K562 (cell line): ENCODE data around the gene TARBP2. TPM values are rescaled to one million over a fixed set of nuclear protein-coding genes. Genes with fewer than 3 reads are reported as not detected.

Experiments used
- ATAC-seq: fragments of 200-7000 bp; cut with Tn5 transposase; 3 replicates; pipeline ENCODE4 v1.9.1; 2020; ENCODE audit warnings: moderate library complexity
- BruUV-seq: library from RNA; stranded (reverse); fragments of 400-500 nt; replicated peaks from 2 replicates; lab custom pipeline; 2021; lab: Mats Ljungman, UMichigan
- CTCF ChIA-PET: fragments of 300-600 bp; formaldehyde crosslinking; extraction: SDS; loops from one replicate; lab custom pipeline; 2021; ENCODE audit warnings: low intra/inter-chr PET ratio; lab: Yijun Ruan, JAX
- POLR2A ChIA-PET: fragments of 300-600, 350-650 bp; sonication (Branson Sonifier 250); formaldehyde crosslinking; extraction: SDS; loops from one replicate; lab custom pipeline; 2021; ENCODE audit warnings: antibody characterized with exemption, inconsistent platforms; lab: Yijun Ruan, JAX
- DNase-seq, 4 experiments: peaks; one replicate each; pipeline versions ENCODE4 v3.0.0 to v3.0.0-alpha.2; 2011 to 2018; ENCODE audit warnings: low spot score in 3 of 4, mixed read lengths in 3 of 4; ENCODE audit errors: extremely low read depth in 1 of 4
- FAIRE-seq: peaks from 2 replicates; lab custom pipeline; 2011; peaks lifted over from hg19 to GRCh38; lab: Jason Lieb, UNC
- H2AFZ ChIP-seq: 2 replicates; pipeline ENCODE4 v1.6.0; 2011; ENCODE audit warnings: low read depth, low read length, control low read depth, inconsistent platforms
- H3K27ac ChIP-seq: fragments of 200-600 bp; 3 replicates; pipeline ENCODE4 v1.8.0; 2011; ENCODE audit warnings: low read depth, mild to moderate bottlenecking, control low read depth, inconsistent platforms, low read length, moderate library complexity, mixed read lengths; ENCODE audit errors: extremely low read depth
- H3K27me3 ChIP-seq, 2 experiments: fragments of 300-600 bp in 1 of 2; 2 replicates in 1 of 2; 3 replicates in 1 of 2; pipeline versions ENCODE4 v1.6.0 to v1.8.0; 2011; ENCODE audit warnings: inconsistent platforms in 2 of 2, low read length in 2 of 2, mild to moderate bottlenecking in 1 of 2, mixed read lengths in 1 of 2, moderate library complexity in 1 of 2; ENCODE audit not compliant: control insufficient read depth in 2 of 2, insufficient read depth in 2 of 2
- H3K36me3 ChIP-seq: fragments of 300-600 bp; 3 replicates; pipeline ENCODE4 v1.8.0; 2011; ENCODE audit warnings: mild to moderate bottlenecking, low read length, inconsistent platforms; ENCODE audit not compliant: control insufficient read depth, insufficient read depth
- H3K4me1 ChIP-seq, 2 experiments: fragments of 200-600 bp in 1 of 2; replicated peaks in 1 of 2; 2 replicates in 1 of 2; 3 replicates in 1 of 2; pipeline versions ENCODE4 v1.5.1 to v1.8.0; 2011; ENCODE audit warnings: inconsistent platforms in 2 of 2, low read length in 2 of 2, mild to moderate bottlenecking in 1 of 2, mixed read lengths in 1 of 2, moderate library complexity in 1 of 2; ENCODE audit not compliant: control insufficient read depth in 2 of 2, insufficient read depth in 2 of 2
- H3K4me2 ChIP-seq: 2 replicates; pipeline ENCODE4 v1.6.1; 2011; ENCODE audit warnings: low read length, control low read depth, inconsistent platforms, mixed read lengths; ENCODE audit not compliant: insufficient read depth
- H3K4me3 ChIP-seq: fragments of 200-600 bp; sonication (generic), shearing (Covaris generic); 2 replicates; pipeline ENCODE4 v1.5.1; 2016; ENCODE audit warnings: control low read depth, inconsistent platforms
- H3K79me2 ChIP-seq: fragments of 200-600 bp; 3 replicates; pipeline ENCODE4 v1.8.0; 2011; ENCODE audit warnings: low read length, inconsistent platforms; ENCODE audit not compliant: control insufficient read depth, insufficient read depth
- H3K9ac ChIP-seq, 2 experiments: 2 replicates each; pipeline versions ENCODE4 v1.6.0 to v1.6.1; 2011; ENCODE audit warnings: low read depth in 2 of 2, low read length in 2 of 2, control low read depth in 1 of 2, inconsistent platforms in 1 of 2, mild to moderate bottlenecking in 1 of 2, mixed read lengths in 1 of 2; ENCODE audit not compliant: insufficient read depth in 1 of 2
- H3K9me1 ChIP-seq: one replicate; pipeline ENCODE4 v1.6.0; 2011; ENCODE audit warnings: inconsistent platforms, mild to moderate bottlenecking, low read length, moderate library complexity; ENCODE audit not compliant: control insufficient read depth, insufficient read depth
- H3K9me3 ChIP-seq: replicated peaks from 2 replicates; pipeline ENCODE4 v1.5.1; 2011; ENCODE audit warnings: low read depth, low read length, inconsistent platforms; ENCODE audit not compliant: control insufficient read depth, insufficient read depth
- H4K20me1 ChIP-seq: replicated peaks from 2 replicates; pipeline ENCODE4 v1.6.1; 2011; ENCODE audit warnings: low read length, inconsistent platforms, mixed read lengths; ENCODE audit not compliant: control insufficient read depth, insufficient read depth
- ILF3 ChIP-seq: fragments of 450-650 bp; IDR thresholded peaks from 2 replicates; pipeline ENCODE4 v1.6.1; 2018; ENCODE audit warnings: antibody characterized with exemption, mild to moderate bottlenecking, moderate library complexity, borderline replicate concordance
- MAZ ChIP-seq, 2 experiments: fragments of 450-650 bp in 1 of 2; sonication (generic) in 1 of 2; formaldehyde crosslinking; IDR thresholded peaks in 1 of 2; conservative IDR thresholded peaks in 1 of 2; 2 replicates each; pipeline versions ENCODE4 v1.4.0 to v1.5.0; 2020; ENCODE audit warnings: mild to moderate bottlenecking in 1 of 2, missing genetic modification reagents in 1 of 2
- WGBS: fragments of 100-300 bp; shearing (Covaris generic); methylation state at CpG from one replicate; pipeline ENCODE4 v1.1.6; 2016; ENCODE audit warnings: low coverage, mixed read lengths; ENCODE audit not compliant: insufficient coverage; ENCODE audit errors: missing lambda C conversion rate; 5-methylcytosine and 5-hydroxymethylcytosine counted together
- in situ Hi-C: fragments of 300-500 bp; cut with MboI; formaldehyde crosslinking; loops from 4 replicates; pipeline ENCODE4 v1.15.0; 2018; ENCODE audit warnings: inconsistent platforms, mixed read lengths
- intact Hi-C: fragments of 100-400 bp; cut with micrococcal nuclease; formaldehyde crosslinking; loops from 2 replicates; pipeline ENCODE4 v1.14.2; 2022
- polyA plus RNA-seq, 8 experiments: library from polyadenylated mRNA; depleted of rRNA in 4 of 8; stranded (reverse) in 5 of 8; unstranded in 3 of 8; fragments of >200 nt; fragmentation: Nextera tagmentation in 2 of 8; fragmentation: Illumina TruSeq in 1 of 8; extraction: Ambion mirVana in 2 of 8; extraction: Trizol in 1 of 8; gene quantifications; 2 replicates each; pipeline versions ENCODE4 v1.2.1 to v1.2.3, GENCODE V29; 2011 to 2014; ENCODE audit warnings: inconsistent platforms in 1 of 8, missing spikeins in 1 of 8
- total RNA-seq, 7 experiments: library from RNA; depleted of rRNA in 6 of 7; stranded (reverse); fragments of >200 nt in 6 of 7; fragmentation: Illumina TruSeq in 2 of 7; extraction: Trizol in 2 of 7; gene quantifications; 2 replicates each; pipeline versions ENCODE4 v1.2.1 to v1.2.3, GENCODE V29; 2011 to 2021; ENCODE audit warnings: low replicate concordance in 1 of 7
- TF ChIP-seq, protein P1 (sequence below): fragments of 450-650 bp; IDR thresholded peaks from 2 replicates; pipeline ENCODE4 v1.6.1; 2018; ENCODE audit not compliant: partially characterized antibody

Gene TARBP2
- total and polyA plus RNA-seq, 9 of the 15 experiments (the other 6 are each of a cell fraction or from before 2014, with no cell fraction given): 5.6 to 69.0 (median 44.6) TPM

DNA sequence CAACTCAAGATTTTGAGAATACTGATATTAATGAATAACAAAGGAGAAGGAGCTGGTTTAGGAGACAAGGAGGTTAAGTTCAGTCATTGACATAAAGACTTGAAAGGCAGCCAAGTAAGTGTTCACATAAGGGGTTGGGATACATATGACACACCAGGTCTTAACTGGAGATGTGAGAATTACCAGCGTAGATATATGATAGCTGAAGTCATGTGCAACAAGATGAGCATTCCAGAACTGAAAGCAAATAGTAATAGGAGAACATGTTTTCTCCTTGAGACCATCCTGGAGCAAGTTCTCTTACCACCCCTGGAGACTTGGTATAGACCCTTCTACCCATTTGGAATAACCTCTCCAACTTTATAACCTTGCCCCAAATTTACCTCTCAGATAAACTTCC, 49.5 kb downstream of the TARBP2 start:
- TF ChIP-seq ILF3 (no peak), MAZ (CRISPR knock-in tag; conservative IDR thresholded peaks at IDR 0.05 in 1 of 2, IDR thresholded peaks at IDR 0.05 in 1 of 2) (no peak)
- TF ChIP-seq, protein P1, sequence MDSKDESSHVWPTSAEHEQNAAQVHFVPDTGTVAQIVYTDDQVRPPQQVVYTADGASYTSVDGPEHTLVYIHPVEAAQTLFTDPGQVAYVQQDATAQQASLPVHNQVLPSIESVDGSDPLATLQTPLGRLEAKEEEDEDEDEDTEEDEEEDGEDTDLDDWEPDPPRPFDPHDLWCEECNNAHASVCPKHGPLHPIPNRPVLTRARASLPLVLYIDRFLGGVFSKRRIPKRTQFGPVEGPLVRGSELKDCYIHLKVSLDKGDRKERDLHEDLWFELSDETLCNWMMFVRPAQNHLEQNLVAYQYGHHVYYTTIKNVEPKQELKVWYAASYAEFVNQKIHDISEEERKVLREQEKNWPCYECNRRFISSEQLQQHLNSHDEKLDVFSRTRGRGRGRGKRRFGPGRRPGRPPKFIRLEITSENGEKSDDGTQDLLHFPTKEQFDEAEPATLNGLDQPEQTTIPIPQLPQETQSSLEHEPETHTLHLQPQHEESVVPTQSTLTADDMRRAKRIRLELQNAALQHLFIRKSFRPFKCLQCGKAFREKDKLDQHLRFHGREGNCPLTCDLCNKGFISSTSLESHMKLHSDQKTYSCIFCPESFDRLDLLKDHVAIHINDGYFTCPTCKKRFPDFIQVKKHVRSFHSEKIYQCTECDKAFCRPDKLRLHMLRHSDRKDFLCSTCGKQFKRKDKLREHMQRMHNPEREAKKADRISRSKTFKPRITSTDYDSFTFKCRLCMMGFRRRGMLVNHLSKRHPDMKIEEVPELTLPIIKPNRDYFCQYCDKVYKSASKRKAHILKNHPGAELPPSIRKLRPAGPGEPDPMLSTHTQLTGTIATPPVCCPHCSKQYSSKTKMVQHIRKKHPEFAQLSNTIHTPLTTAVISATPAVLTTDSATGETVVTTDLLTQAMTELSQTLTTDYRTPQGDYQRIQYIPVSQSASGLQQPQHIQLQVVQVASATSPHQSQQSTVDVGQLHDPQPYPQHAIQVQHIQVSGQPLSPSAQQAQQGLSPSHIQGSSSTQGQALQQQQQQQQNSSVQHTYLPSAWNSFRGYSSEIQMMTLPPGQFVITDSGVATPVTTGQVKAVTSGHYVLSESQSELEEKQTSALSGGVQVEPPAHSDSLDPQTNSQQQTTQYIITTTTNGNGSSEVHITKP: peak; percentile 75
- DNase-seq (no peak), FAIRE-seq (no peak), ATAC-seq (no peak)
- Histone ChIP-seq H3K4me1 (no peaks in the 10 kb centered on the region), H3K27me3 (no peaks in the 10 kb centered on the region), H2AFZ (no peak overlapping the region), H3K9ac (no peak overlapping the region), H3K36me3 (peaks cover 25% of the 10 kb centered on the region), H4K20me1 (no peaks in the 10 kb centered on the region), H3K9me1 (no peaks in the 10 kb centered on the region), H3K9me3 (no peaks in the 10 kb centered on the region), H3K4me2 (no peak overlapping the region), H3K79me2 (no peaks in the 10 kb centered on the region), H3K4me3 (no peak overlapping the region), H3K27ac (no peak overlapping the region)
- 84% methylated on average over 1 of the region's 1 CpG for WGBS
- intact Hi-C loops (no loop called here), in situ Hi-C loops (no loop called here)
- no TSS peak for BruUV-seq
- POLR2A ChIA-PET: interaction anchor here (1.1 kb wide), 1 partner anchor 12 kb away, joined by 3 read pairs; no protein-coding TSS in a partner anchor
- CTCF ChIA-PET: no interaction called here
